Measurements from ENCODE around the gene KRTAP1-3. TPM values are rescaled to one million over a fixed set of nuclear protein-coding genes. Genes with fewer than 3 reads are reported as not detected.

The KRTAP1-3 gene
- total and polyA plus RNA-seq, 2 of the 4 experiments (the other 2 are of a cell fraction) = not detected

DNA sequence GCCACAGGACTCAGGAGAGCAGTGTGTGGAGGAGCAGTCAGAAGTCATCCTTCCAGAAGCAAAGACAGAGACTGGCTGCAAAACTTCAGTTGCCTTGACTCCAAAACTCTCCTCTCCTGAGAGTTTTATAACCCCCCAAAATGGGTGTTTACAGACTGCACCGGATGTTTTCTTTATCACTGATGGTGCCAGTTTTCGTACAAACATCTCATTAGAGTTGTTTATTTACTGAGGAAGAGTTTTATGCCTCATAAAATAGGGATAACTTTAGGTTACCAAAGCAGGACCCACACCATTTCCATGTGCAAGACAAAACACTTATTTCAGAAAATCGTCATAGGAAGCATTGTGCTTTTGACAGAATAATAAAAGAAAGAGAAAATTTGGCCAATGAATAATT, 50.4 kb downstream of the KRTAP1-3 start, which contains the start of gene KRT40:
KRT40 (minus strand) TSS at position 101 of the 400 bp plus-strand sequence; CDS start at position 48, 53 bp downstream.
- intact Hi-C loops (cut with micrococcal nuclease) = no loop called here
- Histone ChIP-seq H3K9me3 (ENCODE audit: control insufficient read depth, insufficient read depth, low read length) (no peaks in the 10 kb centered on the region), H3K36me3 (ENCODE audit: control insufficient read depth, insufficient read depth, low read length) (no peaks in the 10 kb centered on the region), H3K79me1 (ENCODE audit: low read depth in 1 of 2, low read length in 2 of 2) (no peaks in the 10 kb centered on the region), H3K56ac (ENCODE audit: extremely low read depth, insufficient read depth, low read length) (no peak within 1 kb of the TSS), H2AFZ (replicated peaks; ENCODE audit: low read length, poor library complexity) (peak within 1 kb of the TSS; percentile 9), H2AK9ac (replicated peaks; ENCODE audit: low read depth, low read length, poor library complexity) (no peak within 1 kb of the TSS), H3K4me1 (ENCODE audit: control insufficient read depth, insufficient read depth, low read length) (peaks cover 5% of the 10 kb centered on the region), H2AK5ac (ENCODE audit: low read depth, low read length) (0 out of 2 replicates have a peak within 1 kb of the TSS, but pooled peaks have one; percentile 18), H2BK5ac (ENCODE audit: low read depth, low read length, poor library complexity, severe bottlenecking) (no peak within 1 kb of the TSS), H4K8ac (ENCODE audit: low read depth in 2 of 2, low read length in 2 of 2) (no peak within 1 kb of the TSS), H2BK120ac (ENCODE audit: low read depth, low read length) (no peak within 1 kb of the TSS), H3K9ac (ENCODE audit: low read depth, low read length) (no peak within 1 kb of the TSS), H2BK15ac (ENCODE audit: low read depth, low read length) (no peak within 1 kb of the TSS), H3K27me3 (ENCODE audit: control insufficient read depth, insufficient read depth, low read length) (no peaks in the 10 kb centered on the region), H2BK20ac (ENCODE audit: low read depth, low read length) (no peak within 1 kb of the TSS), H3K9me1 (ENCODE audit: insufficient read depth, low read length) (no peaks in the 10 kb centered on the region), H3K4me3 (ENCODE audit: insufficient read depth, low read depth, low read length) (no peak within 1 kb of the TSS), H3K18ac (ENCODE audit: low read depth, low read length) (no peak within 1 kb of the TSS), H4K20me1 (ENCODE audit: insufficient read depth, low read length) (no peaks in the 10 kb centered on the region), H3K23ac (ENCODE audit: low read depth, low read length) (no peak within 1 kb of the TSS), H4K5ac (ENCODE audit: low read depth, low read length) (no peak within 1 kb of the TSS), H3K4me2 (ENCODE audit: low read depth, low read length) (no peak within 1 kb of the TSS), H3K4ac (ENCODE audit: low read depth, low read length) (no peak within 1 kb of the TSS), H3K14ac (replicated peaks; ENCODE audit: low read depth, low read length) (no peak within 1 kb of the TSS), H4K91ac (ENCODE audit: insufficient read depth, low read depth, low read length) (no peak within 1 kb of the TSS), H3K27ac (ENCODE audit: insufficient read depth, low read length) (no peak within 1 kb of the TSS)
- ATAC-seq (ENCODE audit: low read depth) (no peak), DNase-seq (no peak)
- ChIA-PET CTCF (no interaction called here), POLR2A (ENCODE audit: unreplicated experiment) (no interaction called here)
- TF ChIP-seq RFX5 (IDR thresholded peaks at IDR 0.05; ENCODE audit: low read depth, low read length) = no peak
- TF ChIP-seq MAFK (IDR thresholded peaks at IDR 0.05; ENCODE audit: low read depth, low read length) = no peak
- TF ChIP-seq, protein P1, sequence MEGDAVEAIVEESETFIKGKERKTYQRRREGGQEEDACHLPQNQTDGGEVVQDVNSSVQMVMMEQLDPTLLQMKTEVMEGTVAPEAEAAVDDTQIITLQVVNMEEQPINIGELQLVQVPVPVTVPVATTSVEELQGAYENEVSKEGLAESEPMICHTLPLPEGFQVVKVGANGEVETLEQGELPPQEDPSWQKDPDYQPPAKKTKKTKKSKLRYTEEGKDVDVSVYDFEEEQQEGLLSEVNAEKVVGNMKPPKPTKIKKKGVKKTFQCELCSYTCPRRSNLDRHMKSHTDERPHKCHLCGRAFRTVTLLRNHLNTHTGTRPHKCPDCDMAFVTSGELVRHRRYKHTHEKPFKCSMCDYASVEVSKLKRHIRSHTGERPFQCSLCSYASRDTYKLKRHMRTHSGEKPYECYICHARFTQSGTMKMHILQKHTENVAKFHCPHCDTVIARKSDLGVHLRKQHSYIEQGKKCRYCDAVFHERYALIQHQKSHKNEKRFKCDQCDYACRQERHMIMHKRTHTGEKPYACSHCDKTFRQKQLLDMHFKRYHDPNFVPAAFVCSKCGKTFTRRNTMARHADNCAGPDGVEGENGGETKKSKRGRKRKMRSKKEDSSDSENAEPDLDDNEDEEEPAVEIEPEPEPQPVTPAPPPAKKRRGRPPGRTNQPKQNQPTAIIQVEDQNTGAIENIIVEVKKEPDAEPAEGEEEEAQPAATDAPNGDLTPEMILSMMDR (conservative IDR thresholded peaks at IDR 0.05; ENCODE audit: low read depth, low read length) = no peak
- TF ChIP-seq CEBPB (IDR thresholded peaks at IDR 0.05; ENCODE audit: low read depth, low read length) = no peak
- no peak for TF ChIP-seq MAZ (IDR thresholded peaks at IDR 0.05; ENCODE audit: borderline replicate concordance, low read depth, low read length)
- dilution Hi-C loops (cut with HindIII; ENCODE audit: low sequenced_read_pairs, unreplicated experiment) = no loop called here
- in situ Hi-C loops (cut with MboI; ENCODE audit: low sequenced_read_pairs) = no loop called here
- WGBS, 2 experiments (ENCODE audit: extremely low coverage in 2 of 2, insufficient read length in 1 of 2) = no CpG with 5 or more reads among the region's 3 CpGs
- BruUV-seq (replicated peaks) = no TSS peak

Small RNAs within 50 kb of the gene (microRNA-seq; reads per million reads assigned to microRNA genes)
- gene KRTAP3-4P (ENCODE audit: insufficient read depth, insufficient read length) = not detected

Small RNAs within 50 kb of the gene (small RNA-seq; reads per million reads assigned to genes)
- 0 reads per million in 5 experiments for gene KRTAP3-4P

Other genes starting within 250 kb of the KRTAP1-3 start
Only the 30 nearest of the 37 such genes appear.
- not detected in 2 replicates for gene KRT12, start 167.7 kb downstream of the KRTAP1-3 start, total RNA-seq (2012; rRNA removed)
- not detected in 2 replicates for gene KRT12, start 167.7 kb downstream of the KRTAP1-3 start, polyA plus RNA-seq (2012; rRNA removed)
- not detected in 2 replicates for gene KRT20, start 149.6 kb downstream of the KRTAP1-3 start, total RNA-seq (2012; rRNA removed)
- not detected in 2 replicates for gene KRT20, start 149.6 kb downstream of the KRTAP1-3 start, polyA plus RNA-seq (2012; rRNA removed)
- gene KRT23, start 97.2 kb downstream of the KRTAP1-3 start, total RNA-seq (2012; rRNA removed) = 0.28 and 0.36 TPM in 2 replicates
- gene KRT23, start 97.2 kb downstream of the KRTAP1-3 start, polyA plus RNA-seq (2012; rRNA removed) = 0.32 and 0.39 TPM in 2 replicates
- gene KRT39, start 67.9 kb downstream of the KRTAP1-3 start, total RNA-seq (2012; rRNA removed) = not detected in 2 replicates
- gene KRT39, start 67.9 kb downstream of the KRTAP1-3 start, polyA plus RNA-seq (2012; rRNA removed) = 0.15 TPM in 1 of 2 replicates, not detected in the other
- gene KRT40, start 50.5 kb downstream of the KRTAP1-3 start, total RNA-seq (2012; rRNA removed) = not detected in 2 replicates
- gene KRT40, start 50.5 kb downstream of the KRTAP1-3 start, polyA plus RNA-seq (2012; rRNA removed) = not detected in 2 replicates
- gene KRTAP3-3, start 40.7 kb downstream of the KRTAP1-3 start, total RNA-seq (2012; rRNA removed) = not detected in 2 replicates
- not detected in 2 replicates for gene KRTAP3-3, start 40.7 kb downstream of the KRTAP1-3 start, polyA plus RNA-seq (2012; rRNA removed)
- not detected in 2 replicates for gene KRTAP3-2, start 35.0 kb downstream of the KRTAP1-3 start, total RNA-seq (2012; rRNA removed)
- gene KRTAP3-2, start 35.0 kb downstream of the KRTAP1-3 start, polyA plus RNA-seq (2012; rRNA removed) = not detected in 2 replicates
- gene KRTAP3-1, start 25.7 kb downstream of the KRTAP1-3 start, total RNA-seq (2012; rRNA removed) = not detected in 2 replicates
- not detected in 2 replicates for gene KRTAP3-1, start 25.7 kb downstream of the KRTAP1-3 start, polyA plus RNA-seq (2012; rRNA removed)
- 33.1 and 34.8 TPM in 2 replicates for gene KRTAP1-5, start 7.7 kb downstream of the KRTAP1-3 start, total RNA-seq (2012; rRNA removed)
- gene KRTAP1-5, start 7.7 kb downstream of the KRTAP1-3 start, polyA plus RNA-seq (2012; rRNA removed) = 27.0 and 35.9 TPM in 2 replicates
- gene KRTAP1-4, start 4.7 kb downstream of the KRTAP1-3 start, total RNA-seq (2012; rRNA removed) = not detected in 2 replicates
- gene KRTAP1-4, start 4.7 kb downstream of the KRTAP1-3 start, polyA plus RNA-seq (2012; rRNA removed) = not detected in 2 replicates
- gene KRTAP1-1, start 6.6 kb upstream of the KRTAP1-3 start, total RNA-seq (2012; rRNA removed) = 0.83 and 0.90 TPM in 2 replicates
- 1.2 and 1.5 TPM in 2 replicates for gene KRTAP1-1, start 6.6 kb upstream of the KRTAP1-3 start, polyA plus RNA-seq (2012; rRNA removed)
- gene KRTAP2-1, start 12.4 kb upstream of the KRTAP1-3 start, total RNA-seq (2012; rRNA removed) = not detected in 2 replicates
- not detected in 2 replicates for gene KRTAP2-1, start 12.4 kb upstream of the KRTAP1-3 start, polyA plus RNA-seq (2012; rRNA removed)
- gene KRTAP2-2, start 20.4 kb upstream of the KRTAP1-3 start, total RNA-seq (2012; rRNA removed) = not detected in 2 replicates
- gene KRTAP2-2, start 20.4 kb upstream of the KRTAP1-3 start, polyA plus RNA-seq (2012; rRNA removed) = 0.17 TPM in 1 of 2 replicates, not detected in the other
- 1.4 TPM in 2 replicates for gene KRTAP2-3, start 25.2 kb upstream of the KRTAP1-3 start, total RNA-seq (2012; rRNA removed)
- 35.2 and 35.6 TPM in 2 replicates for gene KRTAP2-3, start 25.2 kb upstream of the KRTAP1-3 start, polyA plus RNA-seq (2012; rRNA removed)
- not detected in 2 replicates for gene KRTAP2-4, start 31.0 kb upstream of the KRTAP1-3 start, total RNA-seq (2012; rRNA removed)
- not detected in 2 replicates for gene KRTAP2-4, start 31.0 kb upstream of the KRTAP1-3 start, polyA plus RNA-seq (2012; rRNA removed)
- not detected in 2 replicates for gene KRTAP4-7, start 49.3 kb upstream of the KRTAP1-3 start, total RNA-seq (2012; rRNA removed)
- gene KRTAP4-7, start 49.3 kb upstream of the KRTAP1-3 start, polyA plus RNA-seq (2012; rRNA removed) = 0.11 TPM in 1 of 2 replicates, not detected in the other
- not detected in 2 replicates for gene KRTAP4-8, start 63.3 kb upstream of the KRTAP1-3 start, total RNA-seq (2012; rRNA removed)
- gene KRTAP4-8, start 63.3 kb upstream of the KRTAP1-3 start, polyA plus RNA-seq (2012; rRNA removed) = not detected in 2 replicates
- gene KRTAP4-16, start 67.3 kb upstream of the KRTAP1-3 start, total RNA-seq (2012; rRNA removed) = not detected in 2 replicates
- gene KRTAP4-16, start 67.3 kb upstream of the KRTAP1-3 start, polyA plus RNA-seq (2012; rRNA removed) = not detected in 2 replicates
- gene KRTAP4-9, start 70.5 kb upstream of the KRTAP1-3 start, total RNA-seq (2012; rRNA removed) = not detected in 2 replicates
- gene KRTAP4-9, start 70.5 kb upstream of the KRTAP1-3 start, polyA plus RNA-seq (2012; rRNA removed) = 0.24 TPM in 2 replicates
- not detected in 2 replicates for gene KRTAP4-11, start 83.5 kb upstream of the KRTAP1-3 start, total RNA-seq (2012; rRNA removed)
- gene KRTAP4-11, start 83.5 kb upstream of the KRTAP1-3 start, polyA plus RNA-seq (2012; rRNA removed) = not detected in 2 replicates
- gene KRTAP4-12, start 89.3 kb upstream of the KRTAP1-3 start, total RNA-seq (2012; rRNA removed) = 0.18 TPM in 1 of 2 replicates, not detected in the other
- gene KRTAP4-12, start 89.3 kb upstream of the KRTAP1-3 start, polyA plus RNA-seq (2012; rRNA removed) = 1.0 and 1.1 TPM in 2 replicates
- not detected in 2 replicates for gene KRTAP4-6, start 105.7 kb upstream of the KRTAP1-3 start, total RNA-seq (2012; rRNA removed)
- not detected in 2 replicates for gene KRTAP4-6, start 105.7 kb upstream of the KRTAP1-3 start, polyA plus RNA-seq (2012; rRNA removed)
- gene KRTAP4-5, start 115.0 kb upstream of the KRTAP1-3 start, total RNA-seq (2012; rRNA removed) = not detected in 2 replicates
- not detected in 2 replicates for gene KRTAP4-5, start 115.0 kb upstream of the KRTAP1-3 start, polyA plus RNA-seq (2012; rRNA removed)
- gene KRTAP4-4, start 125.9 kb upstream of the KRTAP1-3 start, total RNA-seq (2012; rRNA removed) = not detected in 2 replicates
- not detected in 2 replicates for gene KRTAP4-4, start 125.9 kb upstream of the KRTAP1-3 start, polyA plus RNA-seq (2012; rRNA removed)
- not detected in 2 replicates for gene KRTAP4-3, start 133.3 kb upstream of the KRTAP1-3 start, total RNA-seq (2012; rRNA removed)
- not detected in 2 replicates for gene KRTAP4-3, start 133.3 kb upstream of the KRTAP1-3 start, polyA plus RNA-seq (2012; rRNA removed)
- not detected in 2 replicates for gene KRTAP4-2, start 143.3 kb upstream of the KRTAP1-3 start, total RNA-seq (2012; rRNA removed)
- gene KRTAP4-2, start 143.3 kb upstream of the KRTAP1-3 start, polyA plus RNA-seq (2012; rRNA removed) = not detected in 2 replicates
- not detected in 2 replicates for gene KRTAP4-1, start 150.0 kb upstream of the KRTAP1-3 start, total RNA-seq (2012; rRNA removed)
- not detected in 2 replicates for gene KRTAP4-1, start 150.0 kb upstream of the KRTAP1-3 start, polyA plus RNA-seq (2012; rRNA removed)
- gene KRTAP9-1, start 155.0 kb upstream of the KRTAP1-3 start, total RNA-seq (2012; rRNA removed) = not detected in 2 replicates
- not detected in 2 replicates for gene KRTAP9-1, start 155.0 kb upstream of the KRTAP1-3 start, polyA plus RNA-seq (2012; rRNA removed)
- gene KRTAP9-2, start 191.8 kb upstream of the KRTAP1-3 start, total RNA-seq (2012; rRNA removed) = not detected in 2 replicates
- not detected in 2 replicates for gene KRTAP9-2, start 191.8 kb upstream of the KRTAP1-3 start, polyA plus RNA-seq (2012; rRNA removed)
- gene KRTAP9-3, start 197.6 kb upstream of the KRTAP1-3 start, total RNA-seq (2012; rRNA removed) = not detected in 2 replicates
- not detected in 2 replicates for gene KRTAP9-3, start 197.6 kb upstream of the KRTAP1-3 start, polyA plus RNA-seq (2012; rRNA removed)

All from IMR-90 (cell line).